Activated B cell treated with CpG ODN at 0.5 μM for 24 hours (primary cell): ENCODE measurements around the gene ASB15. TPM values are rescaled to one million over a fixed set of nuclear protein-coding genes. Genes with fewer than 3 reads are reported as not detected.

Experiments used
- ATAC-seq: fragments of 200-7000 bp; cut with Tn5 transposase; one replicate; pipeline ENCODE4 v1.10.0; 2021; ENCODE audit warnings: low read depth, mild to moderate bottlenecking, moderate library complexity
- CTCF ChIA-PET: fragments of 350-600 bp; sonication (Branson Sonifier 250); formaldehyde crosslinking; loops from one replicate; lab custom pipeline; 2021; ENCODE audit warnings: antibody characterized with exemption; lab: Charles Lee
- POLR2A ChIA-PET: fragments of 350-600 bp; sonication (Branson Sonifier 250); formaldehyde crosslinking; loops from one replicate; lab custom pipeline; 2021; ENCODE audit warnings: antibody characterized with exemption; lab: Charles Lee
- DNase-seq: peaks from one replicate; pipeline ENCODE4 v3.0.0; 2022
- H3K27ac Mint-ChIP-seq: one replicate; pipeline ENCODE4 v1.8.0; 2020; ENCODE audit warnings: mixed read lengths
- H3K27me3 Mint-ChIP-seq: one replicate; pipeline ENCODE4 v1.8.0; 2021; ENCODE audit warnings: mixed read lengths
- H3K36me3 Mint-ChIP-seq: one replicate; pipeline ENCODE4 v1.8.0; 2021; ENCODE audit warnings: low read depth, mixed read lengths
- H3K4me1 Mint-ChIP-seq: one replicate; pipeline ENCODE4 v1.8.0; 2021; ENCODE audit warnings: mixed read lengths
- H3K4me3 Mint-ChIP-seq: one replicate; pipeline ENCODE4 v1.8.0; 2020; ENCODE audit warnings: mild to moderate bottlenecking, mixed read lengths
- H3K9me3 Mint-ChIP-seq: one replicate; pipeline ENCODE4 v1.8.0; 2020; ENCODE audit warnings: mixed read lengths
- intact Hi-C: fragments of 100-400 bp; cut with micrococcal nuclease; formaldehyde crosslinking; loops from one replicate; pipeline ENCODE4 v1.15.1; 2024
- total RNA-seq: library from RNA; stranded (reverse); gene quantifications from 2 replicates; pipeline ENCODE4 v1.2.3, GENCODE V29; 2022
- TF ChIP-seq, protein P1 (sequence below): fragments of 200-600 bp; IDR thresholded peaks from one replicate; pipeline ENCODE4 v1.8.0; 2022; ENCODE audit warnings: antibody characterized with exemption, mild to moderate bottlenecking

Gene ASB15
- total RNA-seq, 1 donor from 2014 or later: not detected

DNA sequence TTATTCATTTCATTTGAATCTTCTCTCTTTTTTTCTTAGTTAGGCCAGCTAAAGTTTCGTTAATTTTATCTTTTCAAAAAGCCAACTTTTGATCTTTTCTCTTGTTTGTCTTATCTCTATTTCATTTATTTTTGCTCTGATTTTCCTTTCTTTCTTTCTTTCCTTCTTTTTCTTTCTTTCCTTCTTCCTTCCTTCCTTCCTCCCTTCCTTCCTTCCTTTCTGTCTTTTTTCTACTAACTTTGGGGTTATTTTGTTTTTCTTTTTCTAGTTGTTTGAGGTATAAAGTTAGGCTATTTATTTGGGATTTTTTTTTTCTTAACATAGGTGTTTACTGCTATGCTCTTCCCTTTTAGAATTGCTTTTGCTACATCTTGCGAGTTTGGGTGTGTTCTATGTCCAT, 13.2 kb upstream of the ASB15 start:
- Mint-ChIP-seq H3K27me3 (peaks cover 8% of the 10 kb centered on the region), H3K36me3 (no peaks in the 10 kb centered on the region), H3K27ac (no peak overlapping the region), H3K4me3 (no peak overlapping the region), H3K4me1 (no peaks in the 10 kb centered on the region), H3K9me3 (no peaks in the 10 kb centered on the region)
- TF ChIP-seq, protein P1, sequence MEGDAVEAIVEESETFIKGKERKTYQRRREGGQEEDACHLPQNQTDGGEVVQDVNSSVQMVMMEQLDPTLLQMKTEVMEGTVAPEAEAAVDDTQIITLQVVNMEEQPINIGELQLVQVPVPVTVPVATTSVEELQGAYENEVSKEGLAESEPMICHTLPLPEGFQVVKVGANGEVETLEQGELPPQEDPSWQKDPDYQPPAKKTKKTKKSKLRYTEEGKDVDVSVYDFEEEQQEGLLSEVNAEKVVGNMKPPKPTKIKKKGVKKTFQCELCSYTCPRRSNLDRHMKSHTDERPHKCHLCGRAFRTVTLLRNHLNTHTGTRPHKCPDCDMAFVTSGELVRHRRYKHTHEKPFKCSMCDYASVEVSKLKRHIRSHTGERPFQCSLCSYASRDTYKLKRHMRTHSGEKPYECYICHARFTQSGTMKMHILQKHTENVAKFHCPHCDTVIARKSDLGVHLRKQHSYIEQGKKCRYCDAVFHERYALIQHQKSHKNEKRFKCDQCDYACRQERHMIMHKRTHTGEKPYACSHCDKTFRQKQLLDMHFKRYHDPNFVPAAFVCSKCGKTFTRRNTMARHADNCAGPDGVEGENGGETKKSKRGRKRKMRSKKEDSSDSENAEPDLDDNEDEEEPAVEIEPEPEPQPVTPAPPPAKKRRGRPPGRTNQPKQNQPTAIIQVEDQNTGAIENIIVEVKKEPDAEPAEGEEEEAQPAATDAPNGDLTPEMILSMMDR: no peak
- ATAC-seq (no peak), DNase-seq (no peak)
- intact Hi-C loops: no loop called here
- ChIA-PET CTCF (no interaction called here), POLR2A (no interaction called here)

DNA sequence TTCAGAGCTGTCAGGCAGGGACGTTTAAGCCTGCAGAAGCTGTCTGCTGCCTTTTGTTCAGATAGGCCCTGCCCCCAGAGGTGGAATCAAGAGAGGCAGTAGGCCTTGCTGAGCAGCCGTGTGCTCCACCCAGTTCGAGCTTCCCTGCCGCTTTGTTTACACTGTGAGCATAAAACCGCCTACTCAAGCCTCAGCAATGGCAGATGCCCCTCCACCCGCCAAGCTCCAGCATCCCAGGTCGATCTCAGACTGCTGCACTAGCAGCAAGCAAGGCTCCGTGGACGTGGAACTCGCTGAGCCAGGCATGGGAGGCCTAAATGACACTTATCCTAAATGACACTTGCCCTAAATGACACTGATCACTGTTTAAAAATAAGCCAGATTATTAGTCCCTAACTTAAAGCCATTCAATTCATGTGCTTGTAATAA, 6.8 kb upstream of the ASB15 start:
- Mint-ChIP-seq H3K4me1 (no peaks in the 10 kb centered on the region), H3K9me3 (no peaks in the 10 kb centered on the region), H3K36me3 (no peaks in the 10 kb centered on the region), H3K4me3 (no peak overlapping the region), H3K27ac (no peak overlapping the region), H3K27me3 (peaks cover 27% of the 10 kb centered on the region)
- ATAC-seq (no peak), DNase-seq (no peak)
- TF ChIP-seq, protein P1: no peak
- CTCF ChIA-PET: no interaction called here
- POLR2A ChIA-PET: no interaction called here
- intact Hi-C loops: no loop called here

DNA sequence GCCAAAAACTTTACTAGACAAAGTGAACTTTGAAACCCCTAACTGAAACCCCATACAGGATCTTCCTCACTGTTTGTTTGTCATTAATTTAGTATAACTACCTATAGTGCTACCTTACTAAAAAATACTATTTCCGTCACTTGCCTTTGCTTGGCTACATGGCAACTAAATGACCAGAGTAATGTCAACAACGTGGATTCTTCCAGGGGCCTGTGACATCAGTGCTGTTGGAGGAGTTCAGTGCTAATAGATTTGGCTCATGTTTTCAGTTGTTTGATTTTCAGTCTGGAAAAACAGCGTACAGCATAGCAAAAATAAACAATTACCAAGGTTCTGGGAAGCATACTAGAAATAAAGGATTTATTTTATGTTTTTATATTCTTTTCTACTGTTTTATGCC, 3.0 kb upstream of the ASB15 start:
- Mint-ChIP-seq H3K4me3 (no peak overlapping the region), H3K4me1 (no peaks in the 10 kb centered on the region), H3K27me3 (peaks cover 23% of the 10 kb centered on the region), H3K27ac (no peak overlapping the region), H3K9me3 (no peaks in the 10 kb centered on the region), H3K36me3 (no peaks in the 10 kb centered on the region)
- no peak for ATAC-seq
- intact Hi-C loops: no loop called here
- ChIA-PET POLR2A (no interaction called here), CTCF (no interaction called here)
- TF ChIP-seq, protein P1: no peak
- no peak for DNase-seq

DNA sequence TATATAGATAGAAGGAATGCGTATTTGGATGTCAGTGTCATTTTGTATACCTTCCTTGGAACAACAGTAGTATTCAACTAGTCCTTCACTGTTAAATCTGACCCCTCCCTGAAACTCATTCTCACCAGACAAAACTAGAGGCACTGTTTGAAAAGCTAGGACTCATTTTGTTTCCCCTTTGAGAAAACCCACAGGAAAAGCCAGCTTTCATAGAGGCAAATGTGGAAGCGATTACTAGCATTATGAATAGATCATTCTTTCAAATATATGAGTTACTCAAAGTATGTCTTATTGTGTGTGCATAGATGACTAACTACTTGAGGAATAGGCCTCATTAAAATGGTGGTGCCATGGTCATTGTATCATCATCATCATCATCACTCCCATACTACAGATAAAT, 1.9 kb upstream of the ASB15 start:
- H3K36me3 Mint-ChIP-seq: no peaks in the 10 kb centered on the region
- ATAC-seq: no peak
- no peak overlapping the region for H3K4me3 Mint-ChIP-seq
- TF ChIP-seq, protein P1: no peak
- intact Hi-C loops: no loop called here
- CTCF ChIA-PET: no interaction called here
- no peaks in the 10 kb centered on the region for H3K4me1 Mint-ChIP-seq
- POLR2A ChIA-PET: no interaction called here
- no peak for DNase-seq
- H3K27me3 Mint-ChIP-seq: peaks cover 21% of the 10 kb centered on the region
- no peaks in the 10 kb centered on the region for H3K9me3 Mint-ChIP-seq
- H3K27ac Mint-ChIP-seq: no peak overlapping the region

DNA sequence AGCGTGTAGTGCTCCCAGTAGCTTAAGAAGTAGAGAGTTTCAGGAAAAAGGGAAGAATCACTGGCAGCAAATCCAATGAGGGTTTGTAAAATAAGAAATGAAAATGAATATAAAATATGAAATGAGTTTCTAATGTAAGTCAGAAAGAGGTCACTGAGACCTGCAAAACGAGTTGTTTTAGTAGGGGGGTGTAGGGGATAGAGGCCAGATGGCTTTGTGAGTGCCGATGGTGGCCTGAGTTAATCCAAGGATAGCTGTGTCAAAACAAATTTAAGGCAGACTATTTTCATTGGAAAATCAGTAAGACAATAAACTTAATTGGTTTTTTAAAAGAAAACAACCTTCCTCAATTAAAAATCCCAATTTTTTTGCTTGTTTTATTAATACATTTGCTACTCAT, 745 bp upstream of the ASB15 start:
- H3K4me1 Mint-ChIP-seq: no peaks in the 10 kb centered on the region
- no peaks in the 10 kb centered on the region for H3K9me3 Mint-ChIP-seq
- ChIA-PET POLR2A (no interaction called here), CTCF (no interaction called here)
- DNase-seq (no peak), ATAC-seq (no peak)
- no peak overlapping the region for H3K27ac Mint-ChIP-seq
- H3K36me3 Mint-ChIP-seq: no peaks in the 10 kb centered on the region
- H3K4me3 Mint-ChIP-seq: no peak overlapping the region
- intact Hi-C loops: no loop called here
- TF ChIP-seq, protein P1: no peak
- peaks cover 14% of the 10 kb centered on the region for H3K27me3 Mint-ChIP-seq
